Ishikawa (cell line): ENCODE measurements around the gene TMEM126B.

Experiments
- CREB1 ChIP-seq: IDR thresholded peaks from 2 replicates; pipeline ENCODE4 v1.6.1; 2012; ENCODE audit warnings: low read depth
- EP300 ChIP-seq: IDR thresholded peaks from 2 replicates; pipeline ENCODE4 v1.6.1; 2012; ENCODE audit warnings: borderline replicate concordance
- FOXM1 ChIP-seq: IDR thresholded peaks from 2 replicates; pipeline ENCODE4 v1.6.1; 2012; ENCODE audit warnings: low read depth, borderline replicate concordance
- NFIC ChIP-seq: IDR thresholded peaks from 2 replicates; pipeline ENCODE4 v1.6.1; 2012
- TAF1 ChIP-seq: IDR thresholded peaks from 2 replicates; pipeline ENCODE4 v1.6.1; 2012; ENCODE audit warnings: low read depth, mild to moderate bottlenecking
- TCF12 ChIP-seq: IDR thresholded peaks from 2 replicates; pipeline ENCODE4 v1.6.1; 2012; ENCODE audit warnings: low read depth
- TEAD4 ChIP-seq: IDR thresholded peaks from 2 replicates; pipeline ENCODE4 v1.6.1; 2012
- ZBTB7A ChIP-seq: IDR thresholded peaks from 2 replicates; pipeline ENCODE4 v1.6.1; 2012; ENCODE audit warnings: low read depth
- TF ChIP-seq, protein P1 (sequence below): IDR thresholded peaks from 2 replicates; pipeline ENCODE4 v1.6.1; 2012
- TF ChIP-seq, protein P2 (sequence below): IDR thresholded peaks from 2 replicates; pipeline ENCODE4 v1.6.1; 2012

Gene TMEM126B

DNA sequence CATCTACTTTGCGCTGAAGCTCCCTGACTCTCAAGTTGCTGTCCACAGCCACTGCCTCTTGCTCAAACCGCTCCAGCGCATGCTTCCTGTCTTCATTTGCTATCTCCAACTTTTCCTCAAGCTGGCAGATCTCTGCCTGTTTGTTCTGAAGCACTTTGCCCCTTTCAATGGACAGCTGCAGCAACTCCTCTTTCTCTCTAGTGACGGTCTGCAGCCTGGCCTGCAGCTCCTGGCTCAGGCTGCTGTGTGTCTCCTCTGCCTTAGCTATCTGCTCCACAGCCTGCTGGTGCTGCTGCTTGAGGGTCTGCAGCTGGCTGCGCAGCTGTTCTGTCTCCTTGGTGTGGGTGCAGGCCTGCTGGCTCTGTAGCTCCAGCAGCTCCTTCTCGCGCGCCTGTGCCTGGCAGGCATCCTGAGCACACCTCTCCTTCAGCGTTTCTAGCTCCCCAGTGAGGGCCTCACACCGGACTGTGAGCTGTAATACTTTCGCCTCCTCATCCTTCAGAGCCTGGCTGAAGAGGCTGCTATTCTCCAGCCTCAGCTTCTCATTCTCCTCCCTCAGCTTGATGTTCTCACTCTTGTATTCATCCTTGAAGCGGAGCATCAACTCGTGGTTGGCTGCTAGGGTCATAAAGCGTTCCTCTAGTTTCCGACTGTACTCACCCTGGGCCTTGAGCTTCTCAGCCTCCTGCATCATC is 56.9 kb downstream of the TMEM126B start:
- TF ChIP-seq TAF1 (no peak), TEAD4 (no peak), ZBTB7A (no peak), CREB1 (no peak), FOXM1 (no peak), EP300 (no peak)

DNA sequence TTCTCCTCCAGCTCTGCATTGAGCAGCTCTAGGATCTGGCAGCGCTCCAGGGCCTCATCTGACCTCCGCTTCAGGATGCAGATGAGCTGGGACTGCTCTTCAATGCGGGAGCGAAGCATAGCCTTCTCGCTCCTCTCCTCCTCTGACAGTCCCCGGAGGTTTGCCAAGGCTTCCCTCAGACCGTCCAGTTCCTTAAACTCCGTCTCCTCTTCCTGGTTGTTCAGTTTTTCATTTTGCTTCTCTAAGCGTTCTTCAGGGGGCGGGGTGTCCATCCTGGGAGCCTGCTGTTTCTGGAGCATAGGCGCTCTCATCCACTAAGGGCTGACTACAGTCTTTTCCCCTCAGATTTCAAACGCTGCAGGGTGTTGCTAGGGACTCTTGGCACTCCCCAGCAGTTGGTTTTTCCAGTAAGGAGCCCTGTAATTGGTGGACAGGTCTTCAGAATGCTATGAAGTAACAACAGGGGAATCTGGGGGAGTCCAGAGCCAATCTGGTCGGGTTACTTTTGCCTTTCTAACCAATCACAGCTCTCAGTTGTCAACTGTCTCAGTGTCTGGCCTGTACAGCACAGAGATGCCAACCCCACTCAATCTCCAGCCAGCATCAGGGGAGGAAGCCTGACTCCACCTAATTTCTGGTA is 57.5 kb downstream of the TMEM126B start, which contains the start of gene CCDC89:
TSS of gene CCDC89 (minus strand) at position 376 of the 640 bp plus-strand sequence. CDS start at position 311, 65 bp downstream.
- TF ChIP-seq NFIC, result no peak
- TF ChIP-seq ZBTB7A, result no peak
- TF ChIP-seq, protein P1, sequence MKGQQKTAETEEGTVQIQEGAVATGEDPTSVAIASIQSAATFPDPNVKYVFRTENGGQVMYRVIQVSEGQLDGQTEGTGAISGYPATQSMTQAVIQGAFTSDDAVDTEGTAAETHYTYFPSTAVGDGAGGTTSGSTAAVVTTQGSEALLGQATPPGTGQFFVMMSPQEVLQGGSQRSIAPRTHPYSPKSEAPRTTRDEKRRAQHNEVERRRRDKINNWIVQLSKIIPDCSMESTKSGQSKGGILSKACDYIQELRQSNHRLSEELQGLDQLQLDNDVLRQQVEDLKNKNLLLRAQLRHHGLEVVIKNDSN, result no peak
- TF ChIP-seq TCF12, result no peak
- TF ChIP-seq, protein P2, sequence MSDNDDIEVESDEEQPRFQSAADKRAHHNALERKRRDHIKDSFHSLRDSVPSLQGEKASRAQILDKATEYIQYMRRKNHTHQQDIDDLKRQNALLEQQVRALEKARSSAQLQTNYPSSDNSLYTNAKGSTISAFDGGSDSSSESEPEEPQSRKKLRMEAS, result no peak
